ENCODE results near the gene GALNT6. TPM values are rescaled to one million over a fixed set of nuclear protein-coding genes. Genes with fewer than 3 reads are reported as not detected.

GALNT6 gene
- total and polyA plus RNA-seq, 9 of the 15 experiments (the other 6 are each of a cell fraction or from before 2014, with no cell fraction given), result 1.5 to 8.6 (median 5.1) TPM

DNA sequence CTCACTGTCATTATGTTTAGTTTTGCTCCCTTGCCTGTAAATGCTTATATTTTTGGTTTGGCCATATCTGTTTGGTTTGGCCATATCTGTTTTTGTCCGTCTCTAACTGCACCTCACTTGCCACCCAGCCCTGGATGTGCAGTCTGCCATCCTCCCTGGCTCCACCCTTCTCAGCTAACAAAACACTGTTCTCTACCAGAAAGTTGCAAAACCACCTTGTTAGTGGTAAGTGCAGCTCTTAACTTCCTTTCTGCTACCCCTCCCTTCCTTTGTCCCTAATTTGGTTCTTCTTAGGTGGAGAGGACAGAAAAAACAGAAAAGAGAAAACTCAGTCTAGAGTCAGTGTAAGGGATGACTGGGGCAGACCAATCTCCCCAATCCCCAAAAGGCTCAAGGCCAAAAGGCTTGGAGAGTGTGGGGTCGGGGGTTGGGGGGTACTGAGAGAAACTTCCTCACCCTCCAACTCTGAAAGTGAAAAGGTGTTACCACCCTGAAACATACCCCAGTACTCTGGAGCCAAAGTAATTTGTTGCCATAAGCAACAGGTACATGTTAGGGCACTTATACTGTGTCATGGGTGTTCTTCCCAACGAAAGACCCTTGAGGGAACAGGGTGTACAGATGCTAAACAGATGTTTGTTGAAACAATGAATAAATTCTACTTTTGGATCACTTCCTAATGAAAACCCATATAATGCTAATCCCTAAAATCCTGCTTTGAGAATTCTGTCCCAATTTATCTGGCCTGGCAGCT lies 72.2 kb downstream of the GALNT6 start:
- no peaks in the 10 kb centered on the region; the same call in 1 of the 2 replicates for H3K9me3 ChIP-seq (replicated peaks; ENCODE audit: control insufficient read depth, insufficient read depth, low read depth, low read length)
- 13% methylated on average over 3 of the region's 3 CpGs for WGBS (ENCODE audit: insufficient coverage, low coverage, missing lambda C conversion rate)
- BruUV-seq (replicated peaks), result no TSS peak
- H3K36me3 ChIP-seq (ENCODE audit: control insufficient read depth, insufficient read depth, low read length), result no peaks in the 10 kb centered on the region
- H3K27ac ChIP-seq (ENCODE audit: extremely low read depth, low read depth, low read length), result peak overlapping the region; percentile 16
- DNase-seq (ENCODE audit: extremely low read depth in 1 of 4, low spot score in 3 of 4) (no peak), FAIRE-seq (peak; percentile 55), ATAC-seq (peak; percentile 7; the same call in 2 of the 3 replicates)
- peak overlapping the region; percentile 81 for H2AFZ ChIP-seq (ENCODE audit: low read depth, low read length)
- peak overlapping the region; percentile 59; the same call in 1 of the 2 replicates for H3K4me2 ChIP-seq (ENCODE audit: insufficient read depth, low read length)
- no peaks in the 10 kb centered on the region for H3K27me3 ChIP-seq (ENCODE audit: control insufficient read depth in 2 of 2, insufficient read depth in 2 of 2, low read length in 2 of 2)
- no peaks in the 10 kb centered on the region for H3K79me2 ChIP-seq (ENCODE audit: control insufficient read depth, insufficient read depth, low read length)
- H3K9me1 ChIP-seq (ENCODE audit: control insufficient read depth, insufficient read depth, low read length), result no peaks in the 10 kb centered on the region
- H3K4me1 ChIP-seq (replicated peaks in 1 of 2; ENCODE audit: control insufficient read depth in 2 of 2, insufficient read depth in 2 of 2, low read length in 2 of 2), result peaks cover 33 to 53% of the 10 kb centered on the region in 2 experiments
- no peak overlapping the region for H3K4me3 ChIP-seq
- in situ Hi-C loops (cut with MboI), result no loop called here
- intact Hi-C loops (cut with micrococcal nuclease), result no loop called here
- TF ChIP-seq HMBOX1 (IDR thresholded peaks at IDR 0.05) (0 out of 2 replicates have a peak, but pooled peaks have one; percentile 15), DPF2 (IDR thresholded peaks at IDR 0.05) (0 out of 2 replicates have a peak, but pooled peaks have one; percentile 12), RNF2 (IDR thresholded peaks at IDR 0.05) (no peak), RFX1 (IDR thresholded peaks at IDR 0.05) (peak; percentile 56; the same call in 1 of the 2 replicates)
- POLR2A ChIA-PET, result interaction anchor here (0.7 kb wide), 1 partner anchor 1279 kb away, joined by 3 read pairs; no protein-coding TSS in a partner anchor
- H4K20me1 ChIP-seq (replicated peaks; ENCODE audit: control insufficient read depth, insufficient read depth, low read length), result no peaks in the 10 kb centered on the region
- CTCF ChIA-PET (ENCODE audit: low intra/inter-chr PET ratio), result no interaction called here
- peak overlapping the region; percentile 27 to 41; a peak in 3 of 4 replicates for H3K9ac ChIP-seq (ENCODE audit: insufficient read depth in 1 of 2, low read depth in 2 of 2, low read length in 2 of 2)
